GM18870 (cell line): Measurements from ENCODE around the gene MFSD6L.

Source experiments
- ATAC-seq: cut with Tn5 transposase; IDR thresholded peaks from one replicate; pipeline ENCODE4 v1.9.1; 2021; ENCODE audit warnings: moderate library complexity; ENCODE audit not compliant: unreplicated experiment

MFSD6L gene

GRCh38 chr17:8747742-8748141 is 51.4 kb downstream of the MFSD6L start:
- ATAC-seq: no peak
